ENCODE measurements around the gene GSTA3.

DNA sequence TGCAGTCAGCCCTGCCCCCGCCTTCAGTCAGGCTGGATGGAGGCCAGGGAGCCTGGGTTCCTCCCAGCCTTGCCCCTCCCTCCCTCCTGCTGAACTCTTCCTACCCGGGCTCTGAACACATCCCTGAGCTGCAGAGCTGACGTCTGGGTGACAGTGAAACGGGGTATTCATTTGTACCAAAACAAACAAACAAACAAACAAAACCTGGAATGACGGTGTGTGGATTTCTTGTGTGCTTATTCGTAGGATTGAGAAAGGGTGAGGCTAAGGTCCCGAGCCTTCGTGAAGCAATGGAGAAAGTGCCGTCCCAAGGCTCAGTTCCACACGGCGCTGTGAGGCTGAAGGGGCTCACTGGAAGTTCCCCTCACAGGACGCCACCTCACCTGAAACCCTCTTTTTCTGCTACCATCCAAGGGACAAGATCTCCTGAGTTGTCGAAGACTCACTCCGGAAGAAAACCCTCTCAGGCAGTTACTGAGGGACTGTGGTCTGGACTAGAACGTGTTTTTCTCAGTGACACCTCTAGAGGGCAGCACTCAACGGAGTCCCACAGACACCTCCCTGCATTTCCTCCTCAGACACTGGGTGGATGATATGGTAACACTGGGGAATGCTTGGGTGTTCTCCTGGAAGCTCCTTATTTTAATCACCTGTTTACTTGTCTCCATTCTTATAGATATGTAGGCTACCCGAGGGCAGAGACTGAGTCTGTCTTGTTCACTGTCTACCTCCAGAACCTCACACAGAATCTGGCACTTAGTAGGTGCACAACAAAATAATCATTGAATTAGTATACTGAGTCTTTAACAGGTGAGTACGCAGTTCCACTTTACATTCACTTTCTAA, 27.3 kb downstream of the GSTA3 start:
- TF ChIP-seq EP300 (IDR thresholded peaks at IDR 0.05; ENCODE audit: low read depth) (no peak), POLR2A (IDR thresholded peaks at IDR 0.05) (no peak), POLR2AphosphoS5 (IDR thresholded peaks at IDR 0.05) (no peak)
- TF ChIP-seq, protein P1, sequence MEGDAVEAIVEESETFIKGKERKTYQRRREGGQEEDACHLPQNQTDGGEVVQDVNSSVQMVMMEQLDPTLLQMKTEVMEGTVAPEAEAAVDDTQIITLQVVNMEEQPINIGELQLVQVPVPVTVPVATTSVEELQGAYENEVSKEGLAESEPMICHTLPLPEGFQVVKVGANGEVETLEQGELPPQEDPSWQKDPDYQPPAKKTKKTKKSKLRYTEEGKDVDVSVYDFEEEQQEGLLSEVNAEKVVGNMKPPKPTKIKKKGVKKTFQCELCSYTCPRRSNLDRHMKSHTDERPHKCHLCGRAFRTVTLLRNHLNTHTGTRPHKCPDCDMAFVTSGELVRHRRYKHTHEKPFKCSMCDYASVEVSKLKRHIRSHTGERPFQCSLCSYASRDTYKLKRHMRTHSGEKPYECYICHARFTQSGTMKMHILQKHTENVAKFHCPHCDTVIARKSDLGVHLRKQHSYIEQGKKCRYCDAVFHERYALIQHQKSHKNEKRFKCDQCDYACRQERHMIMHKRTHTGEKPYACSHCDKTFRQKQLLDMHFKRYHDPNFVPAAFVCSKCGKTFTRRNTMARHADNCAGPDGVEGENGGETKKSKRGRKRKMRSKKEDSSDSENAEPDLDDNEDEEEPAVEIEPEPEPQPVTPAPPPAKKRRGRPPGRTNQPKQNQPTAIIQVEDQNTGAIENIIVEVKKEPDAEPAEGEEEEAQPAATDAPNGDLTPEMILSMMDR (IDR thresholded peaks at IDR 0.05), result peak; percentile 74 to 83 (median 81)

Measured in transverse colon (tissue), 4 donors.